PC-9 (cell line): ENCODE data around the gene MBD3.

ENCODE experiments used
- CTCF ChIP-seq: fragments of 200-600 bp; sonication (generic); conservative IDR thresholded peaks from 2 replicates; pipeline ENCODE4 v1.6.1; 2017; ENCODE audit warnings: mixed run types, antibody characterized with exemption, mild to moderate bottlenecking, moderate library complexity
- EZH2 ChIP-seq: fragments of 200-600 bp; sonication (generic); IDR thresholded peaks from 2 replicates; pipeline ENCODE4 v1.8.0; 2017; ENCODE audit warnings: antibody characterized with exemption, low read depth

- TF ChIP-seq CTCF (no peak), EZH2 (no peak)
Measured at GRCh38 chr19:1525343-1525742, 67.3 kb downstream of the MBD3 start.
